HG02623 (cell line): ENCODE data around the gene RNASEH2A.

ENCODE experiments used
- ATAC-seq: cut with Tn5 transposase; IDR thresholded peaks from one replicate; pipeline ENCODE4 v1.9.1; 2021; ENCODE audit warnings: moderate library complexity; ENCODE audit not compliant: unreplicated experiment

RNASEH2A gene

GRCh38 chr19:12782424-12783290 lies 23.7 kb upstream of the RNASEH2A start:
- peak; percentile 38 for ATAC-seq

DNA sequence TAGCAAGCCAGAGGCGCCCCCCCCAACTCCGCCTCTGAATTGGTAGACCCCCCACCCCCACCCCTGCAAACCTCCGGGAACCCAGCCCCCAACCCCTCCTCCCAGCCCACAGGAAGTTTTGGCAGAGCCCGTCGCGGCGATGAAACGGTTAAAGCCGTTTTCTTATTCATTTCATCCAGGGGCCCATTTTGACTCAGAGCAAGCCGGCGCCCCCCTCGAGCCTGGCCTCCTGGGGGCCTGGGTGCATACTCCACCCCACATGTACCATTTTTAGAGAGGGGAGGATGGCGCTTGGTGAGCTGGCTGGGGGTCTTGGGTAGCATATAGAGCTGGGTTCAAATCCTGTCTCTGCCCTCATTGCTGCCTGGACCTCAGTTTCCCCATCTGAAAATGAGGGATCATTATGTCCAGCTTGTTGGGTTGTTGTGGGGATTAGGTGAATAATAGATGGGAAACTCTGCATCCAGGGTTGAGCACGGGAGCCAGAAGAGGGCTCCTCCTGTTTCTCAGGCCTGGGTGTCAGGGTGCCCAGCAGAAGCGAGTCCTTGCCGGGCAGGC lies 23.0 kb upstream of the RNASEH2A start:
- no peak for ATAC-seq

GRCh38 chr19:12783849-12784393 lies 22.5 kb upstream of the RNASEH2A start:
- no peak for ATAC-seq

- ATAC-seq = no peak
Observed at GRCh38 chr19:12784394-12784870, 22.0 kb upstream of the RNASEH2A start.

DNA sequence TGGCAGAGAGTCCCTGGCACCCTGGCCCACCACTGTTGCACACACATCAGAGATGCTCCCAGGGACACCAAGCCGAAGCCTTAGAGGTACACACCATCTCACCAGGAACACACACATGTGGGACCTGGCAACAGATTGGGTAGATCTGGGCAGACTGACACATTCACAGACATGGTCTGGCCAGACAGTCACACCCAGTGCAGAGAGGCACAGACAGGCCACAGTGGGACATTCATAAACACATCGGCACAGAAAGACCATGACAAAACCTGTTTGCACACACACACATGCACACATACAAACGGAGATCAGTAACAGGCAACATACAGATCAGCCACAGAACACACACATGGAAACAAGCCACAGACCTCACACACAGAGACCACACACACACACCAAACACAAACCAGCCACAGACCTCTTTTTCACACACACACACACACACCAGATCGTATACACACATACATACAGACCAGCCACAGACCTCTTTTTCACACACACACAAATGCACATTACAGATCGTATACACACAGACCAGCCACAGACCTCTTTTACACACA lies 21.4 kb upstream of the RNASEH2A start:
- ATAC-seq = no peak

DNA sequence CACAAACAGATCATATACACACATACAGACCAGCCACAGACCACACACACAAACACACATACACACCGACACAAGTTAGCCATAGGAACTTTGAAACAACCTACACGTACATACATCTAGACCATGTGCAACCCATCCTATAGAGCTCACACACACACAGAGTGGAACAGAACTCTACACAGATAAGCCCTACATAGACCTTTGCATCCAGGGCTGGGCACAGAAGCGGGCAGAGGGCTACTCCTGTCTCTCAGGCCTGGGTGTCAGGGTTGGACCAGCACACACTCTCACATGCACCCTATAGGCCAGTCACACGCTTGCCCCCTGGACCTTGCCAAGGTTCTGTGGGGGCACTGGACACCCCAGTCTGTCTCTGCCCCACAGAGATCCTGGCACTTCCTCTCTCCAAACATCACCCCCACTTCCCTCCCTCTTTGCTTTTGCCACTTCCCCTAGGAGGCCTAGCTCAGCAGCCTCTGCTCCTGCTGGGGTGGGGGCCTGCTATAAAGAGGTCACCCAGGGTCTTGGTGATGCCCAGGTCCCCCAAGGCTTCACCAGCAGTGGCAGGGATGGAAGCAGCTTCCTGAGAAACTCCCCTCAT lies 20.9 kb upstream of the RNASEH2A start:
- no peak for ATAC-seq

DNA sequence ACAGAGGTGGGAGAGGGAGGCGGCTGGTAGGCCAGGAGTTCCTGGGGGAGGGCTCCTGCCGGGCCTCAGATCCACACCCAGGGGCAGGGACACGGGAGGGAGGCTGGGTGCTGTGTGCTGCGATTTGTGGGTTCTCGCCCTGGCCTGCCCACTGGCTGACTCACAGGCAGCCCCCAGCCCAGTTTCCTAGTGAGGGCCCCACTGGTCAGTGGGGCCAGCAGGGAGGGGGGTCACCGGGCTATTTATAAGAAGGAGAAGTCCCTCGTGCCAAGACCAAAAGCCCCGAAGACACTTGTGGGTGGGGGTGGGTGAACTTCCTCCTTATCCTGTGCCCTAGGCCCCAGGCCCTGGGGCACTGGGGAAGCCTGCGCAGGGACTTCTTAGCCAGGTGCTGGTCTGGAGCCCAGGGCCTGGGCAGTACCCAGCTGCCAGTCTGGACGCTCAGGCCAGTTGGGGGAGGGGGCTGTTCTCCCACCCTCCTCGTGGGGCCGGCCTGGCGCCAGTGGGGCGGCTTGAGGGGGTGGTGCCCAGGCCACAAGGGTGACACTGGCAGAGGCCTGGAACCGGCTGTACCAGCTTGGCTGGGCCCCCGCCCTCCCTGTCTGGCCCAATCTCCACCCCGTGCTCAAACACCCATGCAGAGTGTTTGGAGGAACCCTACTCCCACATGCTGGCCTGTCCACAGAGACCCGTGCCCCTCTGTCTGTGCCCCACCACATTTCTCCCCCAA lies 20.1 kb upstream of the RNASEH2A start:
- no peak for ATAC-seq

DNA sequence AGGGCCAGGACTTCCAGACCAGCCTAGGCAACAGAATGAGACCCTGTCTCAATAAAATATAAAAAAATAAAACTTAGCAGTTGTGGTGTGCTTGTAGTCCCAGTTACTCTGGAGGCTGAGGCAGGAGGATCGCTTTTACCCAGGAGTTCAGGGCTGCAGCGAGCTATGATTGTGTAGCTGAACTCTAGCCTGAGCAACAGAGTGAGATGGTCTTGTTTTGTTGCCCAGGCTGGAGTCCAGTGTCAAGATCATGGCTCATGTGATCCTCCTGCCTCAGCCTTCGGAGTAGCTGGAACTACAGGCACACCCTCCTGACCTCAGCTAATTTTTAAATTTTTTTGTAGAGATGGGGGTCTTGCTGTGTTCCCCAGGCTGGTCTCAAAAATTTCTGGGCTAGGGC lies 19.4 kb upstream of the RNASEH2A start:
- no peak for ATAC-seq

DNA sequence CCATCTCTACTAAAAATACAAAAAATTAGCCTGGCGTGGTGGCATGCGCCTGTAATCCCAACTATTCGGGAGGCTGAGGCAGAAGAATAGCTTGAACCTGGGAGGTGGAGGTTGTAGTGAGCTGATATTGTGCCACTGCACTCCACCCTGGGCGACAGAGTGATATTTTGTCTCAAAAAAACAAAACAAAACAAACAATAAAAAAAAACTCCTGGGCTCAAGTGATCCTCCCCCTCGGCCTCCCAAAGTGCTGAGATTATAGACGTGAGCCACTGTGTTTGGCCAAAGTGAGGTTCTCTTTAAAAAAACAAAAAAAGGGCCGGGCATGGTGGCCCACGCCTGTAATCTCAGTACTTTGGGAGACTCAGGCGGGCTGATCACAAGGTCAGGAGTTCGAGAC lies 18.9 kb upstream of the RNASEH2A start:
- no peak for ATAC-seq

GRCh38 chr19:12788042-12788681 lies 18.2 kb upstream of the RNASEH2A start:
- no peak for ATAC-seq

DNA sequence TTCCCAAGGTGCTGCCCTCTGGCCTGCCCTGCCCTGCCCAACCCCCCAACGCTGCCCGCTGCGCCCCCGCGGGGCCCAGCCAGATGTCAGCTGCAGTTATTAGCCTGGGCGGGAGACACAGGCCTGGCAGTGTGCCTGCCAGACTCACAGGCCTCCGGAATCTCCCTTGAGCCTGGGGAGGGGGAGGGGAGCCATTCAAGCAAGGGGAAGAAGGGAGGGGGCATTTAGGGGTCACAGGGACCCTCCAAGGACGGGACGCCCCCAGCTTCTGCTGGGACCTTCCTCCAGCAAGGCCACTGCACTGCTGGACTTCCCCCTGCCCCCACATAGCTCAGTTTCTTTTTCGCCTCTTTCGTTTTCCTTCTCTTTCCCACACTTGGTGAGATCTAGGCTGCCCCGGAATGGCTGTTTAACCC lies 17.7 kb upstream of the RNASEH2A start:
- ATAC-seq = no peak

DNA sequence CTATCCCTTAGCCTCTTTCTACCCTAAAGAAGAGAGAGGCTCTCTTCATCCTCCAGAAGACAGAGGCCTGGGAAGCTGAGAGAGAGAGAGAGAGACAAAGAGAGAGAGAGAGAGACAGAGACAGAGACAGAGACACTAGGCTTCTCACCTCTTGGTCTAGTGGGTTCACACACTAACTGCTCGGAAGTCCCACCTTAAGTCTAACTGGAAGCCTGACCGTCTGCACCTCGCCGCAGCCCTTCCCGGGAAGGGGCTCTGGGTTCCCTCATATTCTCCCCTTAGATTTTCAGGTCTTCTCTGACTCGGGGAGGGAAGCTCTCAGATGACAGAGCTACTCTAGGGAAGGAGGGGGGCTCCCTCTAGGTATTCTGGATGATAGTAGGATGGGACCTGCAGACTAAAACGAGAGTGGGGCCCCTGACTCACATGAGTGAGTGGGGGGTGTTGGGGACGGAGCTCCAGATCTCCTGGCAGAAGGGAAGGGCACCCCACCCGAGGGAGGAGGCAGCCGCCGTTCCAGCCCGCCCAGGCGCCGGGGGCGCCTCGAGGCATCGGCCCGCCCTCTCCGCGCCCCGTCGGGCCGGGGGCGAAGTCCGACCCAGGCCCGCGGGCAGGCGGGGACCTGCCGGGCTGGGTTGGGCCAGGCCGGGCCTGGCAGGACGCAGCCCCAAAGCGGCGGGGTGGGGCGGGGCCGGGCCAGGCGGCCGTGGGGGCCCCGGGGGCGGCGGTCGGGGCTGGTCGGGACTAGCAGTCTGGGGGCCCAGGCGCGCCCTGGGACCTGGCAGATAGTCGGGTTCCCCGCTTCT lies 17.1 kb upstream of the RNASEH2A start:
- no peak for ATAC-seq

DNA sequence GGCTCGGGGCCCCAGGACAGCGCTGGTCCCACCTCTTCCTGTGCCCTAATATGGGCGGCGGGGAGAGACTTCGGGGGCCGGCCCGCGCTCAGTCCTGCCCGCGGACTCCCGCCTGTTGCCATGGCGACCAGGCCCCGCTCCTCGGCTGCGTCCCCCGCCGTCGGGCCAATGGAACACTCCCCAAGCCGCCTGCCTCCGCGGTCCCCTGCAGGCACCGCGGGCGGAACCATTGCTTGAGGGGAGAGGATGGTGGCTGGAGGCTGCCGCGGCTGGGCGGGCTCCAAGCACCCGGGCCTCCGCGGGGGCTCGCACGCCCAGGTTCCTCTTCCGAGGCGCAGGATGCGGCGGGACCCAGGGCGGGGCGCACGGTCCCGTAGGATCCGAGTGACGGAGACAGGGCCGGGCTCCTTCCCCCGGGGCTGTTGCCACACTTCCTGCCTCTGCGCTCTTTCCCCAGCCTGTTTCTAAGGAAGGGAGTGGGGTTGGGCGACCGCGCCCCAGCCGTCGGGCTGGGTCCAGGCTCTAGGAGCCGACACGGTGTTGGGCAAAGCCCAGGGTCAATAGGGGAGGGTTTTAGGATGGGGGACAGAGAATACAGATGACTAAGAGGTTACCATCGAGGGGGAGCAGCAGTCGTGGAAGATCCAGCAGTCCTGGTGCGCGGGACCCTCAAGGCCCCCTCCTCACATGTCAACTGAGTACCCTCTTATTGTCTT lies 16.3 kb upstream of the RNASEH2A start:
- ATAC-seq = peak; percentile 31

- no peak for ATAC-seq
Observed at GRCh38 chr19:12790628-12791344, 15.6 kb upstream of the RNASEH2A start.

GRCh38 chr19:12791345-12792050 lies 14.9 kb upstream of the RNASEH2A start, which contains the start of gene JUNB:
TSS of gene JUNB (plus strand) at chr19:12791486. CDS start at chr19:12791772, 286 bp downstream.
- peak; percentile 31 for ATAC-seq

DNA sequence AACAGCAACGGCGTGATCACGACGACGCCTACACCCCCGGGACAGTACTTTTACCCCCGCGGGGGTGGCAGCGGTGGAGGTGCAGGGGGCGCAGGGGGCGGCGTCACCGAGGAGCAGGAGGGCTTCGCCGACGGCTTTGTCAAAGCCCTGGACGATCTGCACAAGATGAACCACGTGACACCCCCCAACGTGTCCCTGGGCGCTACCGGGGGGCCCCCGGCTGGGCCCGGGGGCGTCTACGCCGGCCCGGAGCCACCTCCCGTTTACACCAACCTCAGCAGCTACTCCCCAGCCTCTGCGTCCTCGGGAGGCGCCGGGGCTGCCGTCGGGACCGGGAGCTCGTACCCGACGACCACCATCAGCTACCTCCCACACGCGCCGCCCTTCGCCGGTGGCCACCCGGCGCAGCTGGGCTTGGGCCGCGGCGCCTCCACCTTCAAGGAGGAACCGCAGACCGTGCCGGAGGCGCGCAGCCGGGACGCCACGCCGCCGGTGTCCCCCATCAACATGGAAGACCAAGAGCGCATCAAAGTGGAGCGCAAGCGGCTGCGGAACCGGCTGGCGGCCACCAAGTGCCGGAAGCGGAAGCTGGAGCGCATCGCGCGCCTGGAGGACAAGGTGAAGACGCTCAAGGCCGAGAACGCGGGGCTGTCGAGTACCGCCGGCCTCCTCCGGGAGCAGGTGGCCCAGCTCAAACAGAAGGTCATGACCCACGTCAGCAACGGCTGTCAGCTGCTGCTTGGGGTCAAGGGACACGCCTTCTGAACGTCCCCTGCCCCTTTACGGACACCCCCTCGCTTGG lies 14.1 kb upstream of the RNASEH2A start:
- no peak for ATAC-seq
